WERI-Rb-1 (cell line): ENCODE results near the gene SLC10A7.

ENCODE experiments used
- DNase-seq: peaks from one replicate; pipeline ENCODE4 v3.0.0-alpha.2; 2020
- H3K27ac ChIP-seq: fragments of 250-450 bp; sonication (Bioruptor Pico); 2 replicates; pipeline ENCODE4 v1.5.1; 2020; ENCODE audit warnings: mild to moderate bottlenecking, moderate library complexity
- H3K27me3 ChIP-seq: fragments of 250-450 bp; sonication (Bioruptor Pico); 2 replicates; pipeline ENCODE4 v1.5.1; 2021; ENCODE audit warnings: mild to moderate bottlenecking, low read depth, moderate library complexity; ENCODE audit not compliant: insufficient read depth, severe bottlenecking
- H3K36me3 ChIP-seq: fragments of 250-450 bp; sonication (Bioruptor Pico); 2 replicates; pipeline ENCODE4 v1.5.1; 2020; ENCODE audit warnings: mild to moderate bottlenecking, moderate library complexity
- H3K4me3 ChIP-seq: 2 replicates; pipeline ENCODE4 v1.5.1; 2011; ENCODE audit warnings: low read depth, mild to moderate bottlenecking, control low read depth, low read length
- H3K9me3 ChIP-seq: fragments of 250-450 bp; sonication (Bioruptor Pico); 2 replicates; pipeline ENCODE4 v1.5.1; 2021; ENCODE audit warnings: mild to moderate bottlenecking, moderate library complexity; ENCODE audit not compliant: severe bottlenecking
- TF ChIP-seq, protein P1 (sequence below): IDR thresholded peaks from 2 replicates; pipeline ENCODE4 v1.5.1; 2011; ENCODE audit warnings: low read depth, mild to moderate bottlenecking, control low read depth, inconsistent platforms, low read length

The SLC10A7 gene

DNA sequence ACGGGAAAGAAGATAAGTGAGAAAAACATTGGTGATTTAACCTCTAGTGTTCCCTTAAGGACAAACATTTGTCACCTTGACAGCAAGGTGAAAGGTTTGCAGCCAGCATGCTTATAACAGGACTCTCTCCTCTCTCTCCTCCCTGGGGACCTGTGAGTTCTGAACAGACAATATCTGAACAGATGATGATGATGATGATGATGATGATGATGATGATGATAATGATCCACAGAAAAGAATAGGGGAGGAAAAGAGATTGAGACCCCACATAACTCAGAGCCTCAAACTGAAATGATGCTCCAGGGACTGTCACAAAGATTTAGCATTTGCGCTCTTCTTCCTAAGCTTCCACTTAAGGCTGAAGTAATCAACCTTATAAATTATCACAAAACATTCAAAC lies 103.9 kb downstream of the SLC10A7 start:
- Histone ChIP-seq H3K4me3 (no peak overlapping the region), H3K36me3 (no peaks in the 10 kb centered on the region), H3K27me3 (no peaks in the 10 kb centered on the region), H3K9me3 (no peaks in the 10 kb centered on the region), H3K27ac (no peak overlapping the region)
- TF ChIP-seq, protein P1, sequence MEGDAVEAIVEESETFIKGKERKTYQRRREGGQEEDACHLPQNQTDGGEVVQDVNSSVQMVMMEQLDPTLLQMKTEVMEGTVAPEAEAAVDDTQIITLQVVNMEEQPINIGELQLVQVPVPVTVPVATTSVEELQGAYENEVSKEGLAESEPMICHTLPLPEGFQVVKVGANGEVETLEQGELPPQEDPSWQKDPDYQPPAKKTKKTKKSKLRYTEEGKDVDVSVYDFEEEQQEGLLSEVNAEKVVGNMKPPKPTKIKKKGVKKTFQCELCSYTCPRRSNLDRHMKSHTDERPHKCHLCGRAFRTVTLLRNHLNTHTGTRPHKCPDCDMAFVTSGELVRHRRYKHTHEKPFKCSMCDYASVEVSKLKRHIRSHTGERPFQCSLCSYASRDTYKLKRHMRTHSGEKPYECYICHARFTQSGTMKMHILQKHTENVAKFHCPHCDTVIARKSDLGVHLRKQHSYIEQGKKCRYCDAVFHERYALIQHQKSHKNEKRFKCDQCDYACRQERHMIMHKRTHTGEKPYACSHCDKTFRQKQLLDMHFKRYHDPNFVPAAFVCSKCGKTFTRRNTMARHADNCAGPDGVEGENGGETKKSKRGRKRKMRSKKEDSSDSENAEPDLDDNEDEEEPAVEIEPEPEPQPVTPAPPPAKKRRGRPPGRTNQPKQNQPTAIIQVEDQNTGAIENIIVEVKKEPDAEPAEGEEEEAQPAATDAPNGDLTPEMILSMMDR = no peak
- no peak for DNase-seq

DNA sequence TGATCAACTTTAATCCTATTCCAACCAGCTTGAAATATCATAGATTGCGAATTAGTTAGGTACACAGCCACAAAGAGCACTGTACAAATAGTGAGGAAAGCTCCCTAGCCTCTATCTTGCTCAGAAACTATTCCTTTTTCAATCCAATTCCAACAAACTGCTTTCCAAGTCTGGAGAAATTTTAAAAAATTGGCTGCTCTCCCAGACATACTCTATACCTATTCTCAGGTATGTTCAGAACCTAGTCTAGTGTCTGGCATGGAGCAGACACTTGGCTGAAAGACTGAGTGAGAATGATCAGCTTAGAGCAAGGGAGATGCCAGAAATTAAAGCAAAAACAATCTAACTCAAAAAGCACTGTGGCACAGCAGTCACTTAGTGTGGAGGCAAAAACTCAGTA lies 105.9 kb downstream of the SLC10A7 start:
- no peak overlapping the region for H3K27ac ChIP-seq
- DNase-seq = no peak

DNA sequence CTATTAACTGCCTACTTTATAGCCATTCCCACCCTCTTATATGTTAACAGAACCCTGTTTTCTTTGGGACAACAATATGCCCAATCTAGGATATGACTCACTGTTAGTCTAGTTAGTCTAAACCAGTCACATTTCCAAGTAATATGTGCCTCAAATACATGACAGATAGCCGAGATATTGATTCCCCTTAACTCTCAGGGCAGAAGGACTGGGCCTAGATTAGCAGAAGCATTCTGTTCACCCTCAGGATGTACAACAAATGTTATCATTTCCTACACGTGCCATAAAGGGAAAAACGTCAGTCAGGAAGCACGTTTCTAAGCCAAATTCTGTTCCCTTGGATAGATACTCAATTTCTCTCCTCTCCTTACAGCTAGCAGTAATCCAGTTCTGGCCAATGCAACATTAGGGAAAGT lies 114.1 kb downstream of the SLC10A7 start:
- TF ChIP-seq, protein P1 = no peak
- H3K27ac ChIP-seq = no peak overlapping the region
- DNase-seq = no peak

More for the DNA sequence above, 105.9 kb downstream of the SLC10A7 start:
- H3K36me3 ChIP-seq = no peaks in the 10 kb centered on the region
- TF ChIP-seq, protein P1 = no peak
- H3K9me3 ChIP-seq = no peaks in the 10 kb centered on the region
- H3K4me3 ChIP-seq = no peak overlapping the region
- no peaks in the 10 kb centered on the region for H3K27me3 ChIP-seq

GRCh38 chr4:146407257-146407656 lies 114.5 kb downstream of the SLC10A7 start:
- Histone ChIP-seq H3K9me3 (no peaks in the 10 kb centered on the region), H3K27ac (no peak overlapping the region), H3K36me3 (no peaks in the 10 kb centered on the region), H3K4me3 (no peak overlapping the region), H3K27me3 (no peaks in the 10 kb centered on the region)
- TF ChIP-seq, protein P1 = no peak
- DNase-seq = no peak

More for the DNA sequence above, 114.1 kb downstream of the SLC10A7 start:
- H3K27me3 ChIP-seq = no peaks in the 10 kb centered on the region
- H3K9me3 ChIP-seq = no peaks in the 10 kb centered on the region
- H3K4me3 ChIP-seq = no peak overlapping the region
- H3K36me3 ChIP-seq = no peaks in the 10 kb centered on the region

- no peak for DNase-seq
- no peaks in the 10 kb centered on the region for H3K9me3 ChIP-seq
- no peaks in the 10 kb centered on the region for H3K27me3 ChIP-seq
- H3K4me3 ChIP-seq = no peak overlapping the region
- no peaks in the 10 kb centered on the region for H3K36me3 ChIP-seq
- TF ChIP-seq, protein P1 = no peak
- H3K27ac ChIP-seq = no peak overlapping the region
These were observed 120.5 kb downstream of the SLC10A7 start for GRCh38 chr4:146401274-146401673.

- TF ChIP-seq, protein P1 = no peak
- no peak overlapping the region for H3K27ac ChIP-seq
- H3K4me3 ChIP-seq = no peak overlapping the region
- H3K36me3 ChIP-seq = no peaks in the 10 kb centered on the region
- DNase-seq = no peak
- no peaks in the 10 kb centered on the region for H3K27me3 ChIP-seq
- H3K9me3 ChIP-seq = no peaks in the 10 kb centered on the region
These were observed 122.8 kb downstream of the SLC10A7 start for GRCh38 chr4:146398896-146399445.
